Osteoblast (primary cell): ENCODE measurements around the gene SIM2. TPM values are rescaled to one million over a fixed set of nuclear protein-coding genes. Genes with fewer than 3 reads are reported as not detected.

Experiments used
- DNase-seq: peaks from one replicate; pipeline ENCODE4 v3.0.0; 2011; ENCODE audit warnings: low spot score, mixed read lengths; ENCODE audit not compliant: insufficient read length; ENCODE audit errors: missing footprints
- H2AFZ ChIP-seq: 2 replicates; pipeline ENCODE4 v1.6.0; 2011; ENCODE audit warnings: mild to moderate bottlenecking, low read length
- H3K27ac ChIP-seq: 2 replicates; pipeline ENCODE4 v1.5.1; 2011; ENCODE audit warnings: mild to moderate bottlenecking, low read depth, low read length, moderate library complexity
- H3K27me3 ChIP-seq: 2 replicates; pipeline ENCODE4 v1.6.0; 2012; ENCODE audit warnings: mild to moderate bottlenecking, control low read depth, inconsistent platforms, low read length, moderate library complexity; ENCODE audit not compliant: insufficient read depth
- H3K36me3 ChIP-seq: 2 replicates; pipeline ENCODE4 v1.5.1; 2011; ENCODE audit warnings: mild to moderate bottlenecking, low read length, control low read depth, moderate library complexity; ENCODE audit not compliant: insufficient read depth
- H3K4me1 ChIP-seq: 2 replicates; pipeline ENCODE4 v1.5.1; 2011; ENCODE audit warnings: mild to moderate bottlenecking, low read length, control low read depth, moderate library complexity; ENCODE audit not compliant: insufficient read depth
- H3K4me2 ChIP-seq: 2 replicates; pipeline ENCODE4 v1.6.0; 2011; ENCODE audit warnings: mild to moderate bottlenecking, low read length; ENCODE audit not compliant: insufficient read depth
- H3K4me3 ChIP-seq: fragments of 200-600 bp; sonication (generic); 3 replicates; pipeline ENCODE4 v1.5.1; 2012; ENCODE audit warnings: mild to moderate bottlenecking, low read length, inconsistent platforms; ENCODE audit not compliant: insufficient read depth
- H3K79me2 ChIP-seq: 2 replicates; pipeline ENCODE4 v1.6.0; 2012; ENCODE audit warnings: mild to moderate bottlenecking, low read length, control low read depth, inconsistent platforms; ENCODE audit not compliant: insufficient read depth
- H3K9me3 ChIP-seq: 2 replicates; pipeline ENCODE4 v1.5.1; 2011; ENCODE audit warnings: low read depth, low read length, control low read depth
- H4K20me1 ChIP-seq: 2 replicates; pipeline ENCODE4 v1.6.0; 2012; ENCODE audit warnings: mild to moderate bottlenecking, low read length, control low read depth; ENCODE audit not compliant: insufficient read depth
- CTCF ChIP-seq: IDR thresholded peaks from 2 replicates; pipeline ENCODE4 v1.5.1; 2011; ENCODE audit warnings: mild to moderate bottlenecking, low read depth, low read length, moderate library complexity; ENCODE audit errors: extremely low read depth
- total RNA-seq: library from RNA; depleted of rRNA; stranded (reverse); fragments of >200 nt; gene quantifications from 2 replicates; pipeline ENCODE4 v1.2.3, GENCODE V29; 2012

The SIM2 gene
- total RNA-seq, 1 donor, result 3.6 TPM

GRCh38 chr21:36730291-36731281, 31.7 kb downstream of the SIM2 start:
- no peak overlapping the region for H3K27ac ChIP-seq
- H3K4me3 ChIP-seq, result no peak overlapping the region
- H3K27me3 ChIP-seq, result peaks cover 3% of the 10 kb centered on the region
- H3K79me2 ChIP-seq, result no peaks in the 10 kb centered on the region
- no peaks in the 10 kb centered on the region for H3K4me1 ChIP-seq
- no peak overlapping the region for H3K4me2 ChIP-seq
- H3K9me3 ChIP-seq, result no peaks in the 10 kb centered on the region
- H4K20me1 ChIP-seq, result no peaks in the 10 kb centered on the region
- H2AFZ ChIP-seq, result no peak overlapping the region
- H3K36me3 ChIP-seq, result no peaks in the 10 kb centered on the region
- no peak for TF ChIP-seq CTCF
- DNase-seq, result no peak

DNA sequence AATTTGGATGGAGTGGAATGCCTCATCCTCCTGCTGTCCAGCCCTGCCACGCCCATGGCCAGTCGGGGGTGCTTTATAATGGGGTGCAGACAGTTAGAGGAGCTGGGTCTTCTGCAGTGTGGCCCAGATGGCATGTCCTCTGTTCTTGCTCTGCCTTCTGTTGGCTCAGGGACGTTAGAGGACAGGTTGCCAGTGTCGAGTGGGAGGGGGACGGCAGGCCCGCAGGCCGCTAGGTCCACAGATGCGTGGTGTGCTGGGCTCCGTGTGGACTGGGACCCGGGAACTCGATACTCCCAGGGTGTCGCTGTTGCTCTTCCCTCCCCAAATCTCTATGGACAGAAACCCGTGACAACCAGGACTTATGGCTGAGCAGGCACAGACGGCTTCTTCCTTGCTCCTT, 33.3 kb downstream of the SIM2 start:
- Histone ChIP-seq H3K79me2 (no peaks in the 10 kb centered on the region), H2AFZ (no peak overlapping the region), H4K20me1 (no peaks in the 10 kb centered on the region), H3K4me1 (no peaks in the 10 kb centered on the region), H3K36me3 (no peaks in the 10 kb centered on the region), H3K4me2 (no peak overlapping the region), H3K27ac (no peak overlapping the region), H3K27me3 (peaks cover 3% of the 10 kb centered on the region), H3K9me3 (no peaks in the 10 kb centered on the region), H3K4me3 (no peak overlapping the region)
- no peak for TF ChIP-seq CTCF
- no peak for DNase-seq

DNA sequence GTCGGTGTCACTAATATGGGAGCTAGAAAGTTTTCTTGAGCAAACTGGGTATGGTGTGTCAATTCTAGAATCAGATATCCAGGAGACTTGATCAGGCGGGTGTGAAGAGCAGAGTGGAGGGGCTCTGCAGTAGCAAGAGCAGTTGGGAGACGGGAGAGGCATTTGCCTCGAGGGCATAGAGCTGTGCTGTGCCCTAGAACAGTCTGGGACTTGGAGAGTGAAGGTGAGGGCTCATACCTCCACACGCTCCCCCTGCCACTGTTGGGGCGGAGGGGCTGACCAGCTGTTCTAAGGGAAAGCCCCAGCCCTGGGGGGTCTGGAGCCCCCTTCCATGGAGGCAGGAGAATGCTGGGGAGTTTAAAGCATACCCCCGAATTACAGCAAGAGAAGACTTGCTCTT, 33.8 kb downstream of the SIM2 start:
- H2AFZ ChIP-seq, result no peak overlapping the region
- H3K36me3 ChIP-seq, result no peaks in the 10 kb centered on the region
- no peaks in the 10 kb centered on the region for H3K79me2 ChIP-seq
- TF ChIP-seq CTCF, result no peak
- H3K27me3 ChIP-seq, result peaks cover 3% of the 10 kb centered on the region
- no peak overlapping the region for H3K4me2 ChIP-seq
- DNase-seq, result no peak
- no peaks in the 10 kb centered on the region for H3K4me1 ChIP-seq
- no peaks in the 10 kb centered on the region for H4K20me1 ChIP-seq
- H3K27ac ChIP-seq, result no peak overlapping the region
- no peak overlapping the region for H3K4me3 ChIP-seq
- H3K9me3 ChIP-seq, result no peaks in the 10 kb centered on the region

GRCh38 chr21:36733857-36734256, 34.9 kb downstream of the SIM2 start:
- no peaks in the 10 kb centered on the region for H3K79me2 ChIP-seq
- no peak for DNase-seq
- H4K20me1 ChIP-seq, result no peaks in the 10 kb centered on the region
- no peak overlapping the region for H3K27ac ChIP-seq
- no peak overlapping the region for H2AFZ ChIP-seq
- no peak overlapping the region for H3K4me3 ChIP-seq
- no peaks in the 10 kb centered on the region for H3K4me1 ChIP-seq
- H3K9me3 ChIP-seq, result no peaks in the 10 kb centered on the region
- H3K36me3 ChIP-seq, result no peaks in the 10 kb centered on the region
- TF ChIP-seq CTCF, result no peak
- no peak overlapping the region for H3K4me2 ChIP-seq
- H3K27me3 ChIP-seq, result peaks cover 2% of the 10 kb centered on the region
